GM12891 (cell line): ENCODE results near the gene CD164L2.

Source experiments
- DNase-seq: peaks from one replicate; pipeline ENCODE4 v3.0.0; 2011; ENCODE audit warnings: low spot score; ENCODE audit not compliant: insufficient read length
- FAIRE-seq: peaks from 2 replicates; lab custom pipeline; 2011; peaks lifted over from hg19 to GRCh38; lab: Jason Lieb, UNC
- PAX5 ChIP-seq: IDR thresholded peaks from 2 replicates; pipeline ENCODE4 v1.6.1; 2011; ENCODE audit warnings: low read length, moderate library complexity, mild to moderate bottlenecking; ENCODE audit not compliant: insufficient read depth, severe bottlenecking
- POLR2A ChIP-seq: IDR thresholded peaks from 2 replicates; pipeline ENCODE4 v1.6.1; 2011; ENCODE audit warnings: low read depth, low read length, control low read depth
- POLR2AphosphoS5 ChIP-seq: IDR thresholded peaks from 2 replicates; pipeline ENCODE4 v1.6.1; 2011; ENCODE audit warnings: low read depth, low read length, control low read depth
- POU2F2 ChIP-seq: IDR thresholded peaks from 2 replicates; pipeline ENCODE4 v1.6.1; 2011; ENCODE audit warnings: low read depth, mild to moderate bottlenecking, control low read depth, low read length, moderate library complexity
- SPI1 ChIP-seq: IDR thresholded peaks from 2 replicates; pipeline ENCODE4 v1.6.1; 2011; ENCODE audit warnings: low read depth, low read length, control low read depth
- TAF1 ChIP-seq: IDR thresholded peaks from 2 replicates; pipeline ENCODE4 v1.6.1; 2011; ENCODE audit warnings: low read depth, low read length, control low read depth

Gene CD164L2

DNA sequence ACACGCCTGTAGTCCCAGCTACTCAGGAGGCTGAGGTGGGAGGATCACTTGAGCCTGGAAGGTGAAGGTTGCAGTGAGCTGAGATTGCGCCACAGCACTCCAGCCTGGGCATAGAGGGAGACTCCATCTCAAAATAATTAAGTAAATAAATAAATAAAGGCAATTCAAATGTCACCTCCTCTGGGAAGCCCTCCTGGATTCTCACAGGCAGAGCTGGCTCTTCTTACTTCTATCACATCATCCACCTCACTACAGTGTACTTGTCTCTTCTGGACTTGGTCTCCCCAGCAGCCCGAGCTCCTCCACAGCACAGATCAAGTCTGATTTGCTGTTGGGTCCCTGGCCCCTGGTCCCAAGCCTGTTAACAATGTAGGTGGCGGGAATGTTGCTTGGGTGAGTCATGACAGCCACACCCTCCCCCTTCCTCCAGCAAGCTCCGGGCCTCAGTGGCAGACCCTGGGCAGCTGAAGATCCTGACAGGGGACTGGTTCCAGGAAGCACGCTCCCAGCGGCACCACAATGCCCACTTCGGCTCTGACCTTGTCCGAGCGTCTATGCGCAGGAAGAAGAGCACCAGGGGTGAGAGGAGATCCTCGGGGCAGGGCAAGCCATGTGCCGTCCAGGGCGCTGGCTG is 36.0 kb downstream of the CD164L2 start:
- TF ChIP-seq PAX5 (no peak), POLR2A (no peak)
- FAIRE-seq = no peak

DNA sequence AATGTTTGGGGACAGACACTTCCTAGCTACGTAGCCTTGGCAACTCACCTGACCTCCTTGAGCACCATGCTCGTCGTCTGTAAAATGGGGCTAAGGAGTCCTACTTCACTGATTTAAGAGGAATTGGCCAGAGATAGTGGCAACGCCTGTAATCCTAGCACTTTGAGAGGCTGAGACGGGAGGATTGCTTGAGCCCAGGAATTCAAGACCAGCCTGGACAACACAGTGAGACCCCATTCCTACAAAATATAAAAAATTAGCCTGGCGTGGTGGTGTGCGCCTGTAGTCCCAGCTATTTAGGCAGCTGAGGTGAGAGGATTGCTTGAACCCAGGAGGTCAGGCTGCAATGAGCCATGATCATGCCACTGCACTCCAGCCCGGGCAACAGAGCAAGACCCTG is 36.8 kb downstream of the CD164L2 start:
- FAIRE-seq (no peak), DNase-seq (no peak)
- TF ChIP-seq POLR2A = no peak
- no peak for TF ChIP-seq TAF1
- TF ChIP-seq POLR2AphosphoS5 = no peak
- no peak for TF ChIP-seq SPI1
- TF ChIP-seq POU2F2 = no peak
- TF ChIP-seq PAX5 = no peak

More for the DNA sequence above, 36.0 kb downstream of the CD164L2 start:
- DNase-seq = no peak

DNA sequence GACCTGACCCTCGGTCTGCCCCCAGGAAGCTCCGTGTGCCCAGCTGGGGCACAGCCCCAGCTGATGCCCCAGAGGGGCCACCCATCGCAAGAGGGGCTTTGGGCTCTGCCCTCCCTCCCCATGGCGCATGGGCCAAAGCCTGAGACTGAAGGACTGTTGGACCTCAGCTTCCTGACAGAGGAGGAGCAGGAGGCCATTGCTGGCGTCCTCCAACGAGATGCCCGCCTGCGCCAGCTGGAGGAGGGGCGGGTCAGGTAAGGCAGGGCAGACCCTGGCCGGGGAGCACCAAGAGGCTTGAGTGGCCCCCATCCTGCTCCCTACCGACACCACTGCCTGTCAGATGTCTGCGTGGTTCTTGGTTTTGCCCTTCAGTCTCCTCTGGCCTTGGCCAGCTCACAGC is 37.9 kb downstream of the CD164L2 start:
- FAIRE-seq (no peak), DNase-seq (no peak)
- TF ChIP-seq POLR2A (no peak), PAX5 (no peak), TAF1 (no peak), SPI1 (no peak), POLR2AphosphoS5 (no peak), POU2F2 (no peak)

DNA sequence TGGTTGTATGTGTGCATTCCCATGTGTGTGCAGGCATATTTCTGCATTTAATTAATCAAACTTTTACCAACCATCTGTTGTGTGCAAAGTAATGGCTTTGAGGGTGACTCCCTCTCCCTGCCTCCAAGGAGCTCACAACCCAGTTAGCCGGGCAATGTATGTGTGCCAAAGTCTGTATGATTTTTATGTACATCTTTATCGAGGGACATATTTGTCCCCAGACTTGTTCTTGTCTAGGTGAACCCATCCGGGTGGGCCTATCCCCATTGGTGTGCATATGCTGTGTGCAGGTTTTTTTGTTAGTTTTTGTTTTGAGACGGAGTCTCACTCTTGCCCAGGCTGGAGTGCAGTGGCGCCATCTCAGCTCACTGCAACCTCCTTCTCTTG is 39.5 kb downstream of the CD164L2 start:
- FAIRE-seq = no peak
- no peak for DNase-seq
- TF ChIP-seq PAX5 (no peak), POU2F2 (no peak)

DNA sequence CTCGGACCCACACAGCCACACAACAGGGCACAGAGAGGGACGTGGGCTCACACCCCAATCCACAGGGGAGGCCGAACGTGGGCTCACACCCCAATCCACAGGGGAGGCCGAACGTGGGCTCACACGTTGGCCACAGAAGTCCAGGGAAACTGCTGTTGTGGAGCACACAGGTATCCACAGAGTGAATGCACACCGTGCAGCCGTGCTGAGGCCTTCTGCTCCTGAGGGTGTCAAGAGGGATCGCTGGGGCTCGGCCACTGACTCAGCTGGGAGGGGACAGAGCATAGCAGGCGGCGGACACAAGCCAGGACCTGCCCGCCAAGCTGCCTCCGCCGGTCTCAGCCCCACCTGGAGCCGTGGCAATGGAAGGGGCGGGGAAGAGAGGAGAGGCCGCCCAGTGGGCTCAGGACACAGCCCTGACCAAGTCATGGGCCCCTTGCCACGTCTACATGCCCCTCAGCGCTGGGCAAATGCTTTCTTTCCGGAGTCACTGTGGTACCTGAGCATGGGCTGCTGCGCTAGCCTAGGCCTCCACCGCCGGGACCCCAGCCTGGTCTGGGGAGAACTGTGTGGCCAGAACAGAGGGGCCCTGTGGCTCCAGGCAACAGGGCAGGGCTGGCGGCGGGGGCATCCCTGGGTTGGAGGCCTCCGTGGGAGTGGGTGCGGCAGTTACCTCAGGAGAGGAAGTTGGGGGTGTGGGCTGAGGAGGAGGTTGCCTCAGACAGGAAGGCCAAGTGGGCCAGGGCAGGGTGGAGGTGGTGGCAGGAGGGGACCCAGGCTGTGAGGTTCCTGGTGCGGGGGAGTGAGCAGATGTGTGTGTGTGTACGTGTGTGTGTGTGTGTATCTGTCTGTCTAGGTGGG is 40.1 kb downstream of the CD164L2 start:
- DNase-seq (peak; percentile 58), FAIRE-seq (peak; percentile 91)
- TF ChIP-seq POLR2AphosphoS5 (no peak), POU2F2 (0 out of 2 replicates have a peak, but pooled peaks have one; percentile 8), SPI1 (peak; percentile 63)

DNA sequence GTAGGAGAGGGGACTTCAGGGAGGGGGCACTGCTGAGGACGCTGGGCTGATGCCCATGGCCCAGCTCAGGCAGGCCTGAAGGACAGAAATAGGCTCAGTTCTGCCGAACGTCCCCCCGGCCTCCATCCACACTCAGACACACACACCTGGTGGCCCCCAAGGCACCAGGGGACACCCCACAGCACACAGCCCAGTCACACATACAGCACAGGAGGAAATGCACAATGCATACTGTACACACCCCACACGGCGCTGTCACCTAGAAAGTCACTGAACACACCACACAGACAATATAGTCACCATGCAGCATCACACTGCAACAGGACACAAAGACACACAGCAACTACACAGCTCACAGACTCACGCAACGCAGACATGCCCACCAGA is 40.7 kb downstream of the CD164L2 start:
- FAIRE-seq = peak; percentile 85
- DNase-seq = no peak
- TF ChIP-seq POLR2A = no peak
- no peak for TF ChIP-seq POU2F2
- TF ChIP-seq TAF1 = no peak
- TF ChIP-seq PAX5 = no peak
- TF ChIP-seq POLR2AphosphoS5 = no peak
- TF ChIP-seq SPI1 = no peak

DNA sequence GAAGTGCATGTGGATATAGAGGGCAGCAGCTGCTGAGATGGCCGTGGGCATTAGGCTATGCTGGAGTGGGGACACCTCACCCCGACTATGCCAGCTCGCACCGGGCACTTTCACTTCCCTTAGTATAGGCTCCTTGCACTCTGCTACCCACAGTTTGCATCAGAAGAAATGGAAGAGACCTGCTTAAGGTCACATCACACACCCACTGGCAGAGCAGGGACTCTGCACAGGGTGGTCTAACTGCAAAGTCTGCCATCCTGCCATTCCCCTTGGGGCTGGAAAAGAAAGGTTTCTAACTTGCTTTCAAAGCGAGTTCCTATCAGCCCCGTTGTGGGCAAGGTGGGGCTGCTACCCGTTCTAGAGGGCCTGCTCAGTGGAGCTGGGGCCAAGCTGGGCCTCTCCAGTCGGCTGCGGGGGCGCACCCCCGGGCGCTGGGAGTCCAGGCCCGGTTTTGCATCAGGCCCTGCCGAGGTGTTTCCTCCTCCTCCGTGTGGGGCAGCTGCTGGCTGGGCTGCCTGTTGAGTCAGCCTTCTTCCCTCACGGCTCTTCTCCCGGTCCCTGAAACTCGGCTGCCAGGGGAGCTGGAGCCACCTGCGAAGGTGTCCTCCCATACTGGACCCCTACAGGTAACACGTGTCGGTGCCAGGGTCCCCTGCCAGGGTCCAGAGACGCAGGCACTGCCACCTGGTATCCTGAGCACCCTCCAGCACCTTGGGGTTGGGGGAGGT is 41.4 kb downstream of the CD164L2 start, which contains the start of gene SYTL1:
Gene SYTL1, plus strand, starts transcription at position 498 of the 728 bp plus-strand sequence. CDS start 3,313 bp downstream, outside the sequence.
- FAIRE-seq = no peak
- DNase-seq = peak; percentile 86
- TF ChIP-seq POLR2AphosphoS5 = no peak
- TF ChIP-seq SPI1 = peak; percentile 74

DNA sequence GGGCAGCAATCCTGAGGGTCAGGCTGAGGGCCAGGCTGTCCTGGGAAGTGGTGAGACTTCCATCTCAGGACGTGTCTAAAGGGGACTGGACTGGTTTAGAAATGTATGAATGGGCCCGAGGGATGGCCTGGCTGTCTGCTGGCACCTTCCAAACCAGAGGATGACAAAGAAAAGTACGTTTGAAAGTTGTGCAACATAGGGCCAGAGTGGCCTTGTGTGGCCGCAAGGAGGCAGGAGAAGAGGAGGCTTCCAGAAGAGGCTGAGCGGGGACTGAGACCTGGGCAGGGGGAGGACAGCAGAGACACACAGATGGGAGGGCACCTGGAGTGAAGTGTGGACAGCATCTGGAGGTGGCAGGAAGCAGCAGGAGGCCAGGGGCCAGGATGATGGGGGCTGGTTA is 43.9 kb downstream of the CD164L2 start:
- FAIRE-seq = no peak
- DNase-seq = no peak
- TF ChIP-seq POLR2AphosphoS5 = no peak
- TF ChIP-seq PAX5 = no peak
- no peak for TF ChIP-seq SPI1
- TF ChIP-seq POU2F2 = no peak
- TF ChIP-seq TAF1 = no peak
- no peak for TF ChIP-seq POLR2A

DNA sequence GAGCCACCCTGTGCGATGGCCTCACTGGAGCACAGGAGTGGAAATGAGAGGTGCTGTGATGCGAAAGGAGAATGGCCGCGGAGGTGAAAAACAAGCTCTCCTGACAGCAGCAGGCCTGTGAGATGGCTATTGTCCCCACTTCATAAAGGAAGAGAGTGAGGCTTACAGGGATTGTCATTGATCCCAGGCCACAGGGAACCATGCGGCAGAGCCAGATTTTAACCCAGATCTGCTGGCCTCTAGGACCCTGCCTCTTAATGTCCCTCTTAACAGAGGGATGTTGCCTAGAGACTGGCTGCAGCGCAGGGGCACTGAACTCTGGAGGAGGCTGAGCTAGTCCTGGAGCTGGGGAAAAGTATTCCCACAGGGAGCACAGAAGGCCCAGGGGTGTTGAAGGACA is 44.4 kb downstream of the CD164L2 start:
- DNase-seq (no peak), FAIRE-seq (no peak)
- TF ChIP-seq POLR2AphosphoS5 (no peak), TAF1 (no peak), PAX5 (no peak), SPI1 (no peak), POLR2A (no peak), POU2F2 (no peak)

DNA sequence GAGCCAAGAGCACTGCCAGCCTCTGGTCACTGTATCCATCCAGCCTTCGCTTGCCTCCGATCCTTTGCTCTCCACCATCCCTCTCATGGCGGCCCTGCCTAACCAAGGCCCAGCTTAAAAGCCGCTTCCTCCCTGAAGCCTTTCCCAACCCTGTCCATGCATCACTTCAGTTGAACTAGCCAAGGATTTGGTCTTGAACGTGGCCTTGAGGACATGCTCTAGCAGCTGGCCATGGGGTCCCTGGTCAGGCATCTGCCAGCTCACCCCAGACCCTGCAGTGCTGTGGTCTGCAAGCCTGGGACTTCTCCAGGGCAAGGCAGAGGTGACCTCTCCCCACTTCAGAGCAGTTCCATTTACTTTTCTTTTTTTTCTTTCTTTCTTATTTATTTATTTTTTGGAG is 46.4 kb downstream of the CD164L2 start:
- no peak for TF ChIP-seq POLR2AphosphoS5
- TF ChIP-seq POLR2A = no peak
- no peak for TF ChIP-seq TAF1
- no peak for TF ChIP-seq SPI1
- no peak for TF ChIP-seq PAX5
- TF ChIP-seq POU2F2 = no peak
- DNase-seq = no peak
- no peak for FAIRE-seq
